Heart left ventricle (tissue), 13 donors: ENCODE results near the gene SP3.

Experiments
- CTCF ChIP-seq, 12 donors: fragments of 200-600 bp; sonication (generic) in 4 of 12; IDR thresholded peaks; one replicate each; pipeline versions ENCODE4 v1.5.0 to v1.8.0; 2018 to 2022; ENCODE audit warnings: antibody characterized with exemption in 12 of 12, mild to moderate bottlenecking in 5 of 12
- POLR2A ChIP-seq, 2 donors: fragments of 450-650 bp; IDR thresholded peaks; one replicate each; pipeline ENCODE4 v1.6.1; 2017; ENCODE audit warnings: antibody characterized with exemption in 2 of 2, mild to moderate bottlenecking in 2 of 2, moderate library complexity in 2 of 2
- donor health status: ischemic (EF 13 %, LVEDD 7.1; RV severe dilation, severe dysfunction).
- donor health status: DM: no; HTN: yes; CAD: no.
- donor health status: DM: no; HTN: no; CAD: no.
- donor health status: ischemic (EF 25% LVEDD 6.9; RV normal size, moderate dysfunction).
- donor health status: ischemic (EF 25% LVEDD 5.7; RV mildly dilated, moderate dysfunction).
- donor health status: ischemic (EF 35%, LVEDD 5.7; RV mildly dilated, moderate dysfunction).
- donor health status: nonischemic (EF 11% LVEDD 7.7; RV severe dilation, severe dysfunction).
- donor health status: DM: yes; HTN: yes; CAD: no.
- donor health status: PGD.
- donor health status: ischemic (EF 29% LVEDD 5.4; RV normal size, mild dysfunction).
- donor health status: nonischemic (EF 23%, LVEDD 6.1; RV moderate dilation, normal function).

GRCh38 chr2:173892341-173892740 is 72.8 kb downstream of the SP3 start:
- TF ChIP-seq POLR2A (IDR thresholded peaks at IDR 0.05) = no peak
- no peak for TF ChIP-seq CTCF (IDR thresholded peaks at IDR 0.05)
